Measurements from ENCODE around the gene ERVH48-1.

The ERVH48-1 gene

DNA sequence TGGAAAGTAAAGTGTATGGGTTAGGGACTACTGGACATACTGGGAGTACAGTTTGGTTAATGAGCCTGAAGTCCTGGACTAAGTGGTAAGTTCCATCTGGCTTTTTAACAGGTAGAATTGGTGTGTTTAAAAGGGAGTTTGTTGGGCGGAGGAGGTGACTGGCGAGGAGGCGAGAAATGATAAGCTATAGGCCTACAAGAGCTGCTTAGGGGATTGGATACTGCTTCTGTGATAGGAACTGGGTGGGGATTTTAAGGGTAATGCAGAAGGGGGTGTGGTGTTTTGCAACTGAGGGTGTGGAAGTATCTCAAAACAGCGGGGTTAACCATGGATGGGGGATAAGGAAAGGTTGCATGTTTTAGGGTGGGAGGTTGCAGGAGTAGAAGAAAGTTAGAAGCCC is 3.5 kb downstream of the ERVH48-1 start:
- H3K36me3 ChIP-seq (ENCODE audit: control insufficient read depth in 2 of 2, insufficient read depth in 1 of 2, low read length in 2 of 2), result no peaks in the 10 kb centered on the region
- H3K9me3 ChIP-seq (ENCODE audit: control insufficient read depth, insufficient read depth, low read depth, low read length), result no peaks in the 10 kb centered on the region
- ChIA-PET POLR2A (interaction anchor here (0.6 kb wide), 1 partner anchor 769 kb away, joined by 4 read pairs; no protein-coding TSS in a partner anchor), CTCF (interaction anchor here (0.6 to 0.7 kb wide), 3 partner anchors 258 to 796 kb away, joined by 3 read pairs; no protein-coding TSS in a partner anchor)
- no peak overlapping the region for H3K4me3 ChIP-seq (ENCODE audit: low read depth, low read length)
- H3K27ac ChIP-seq (ENCODE audit: extremely low read depth, low read depth, low read length), result no peak overlapping the region
- no peaks in the 10 kb centered on the region; the same call in 1 of the 2 replicates for H3K4me1 ChIP-seq (ENCODE audit: control insufficient read depth, insufficient read depth, low read length)
- TF ChIP-seq RBAK (tag by site-specific recombination; IDR thresholded peaks at IDR 0.05) (no peak), ZNF324 (tag by site-specific recombination; IDR thresholded peaks at IDR 0.05) (no peak)
- TF ChIP-seq, protein P1, sequence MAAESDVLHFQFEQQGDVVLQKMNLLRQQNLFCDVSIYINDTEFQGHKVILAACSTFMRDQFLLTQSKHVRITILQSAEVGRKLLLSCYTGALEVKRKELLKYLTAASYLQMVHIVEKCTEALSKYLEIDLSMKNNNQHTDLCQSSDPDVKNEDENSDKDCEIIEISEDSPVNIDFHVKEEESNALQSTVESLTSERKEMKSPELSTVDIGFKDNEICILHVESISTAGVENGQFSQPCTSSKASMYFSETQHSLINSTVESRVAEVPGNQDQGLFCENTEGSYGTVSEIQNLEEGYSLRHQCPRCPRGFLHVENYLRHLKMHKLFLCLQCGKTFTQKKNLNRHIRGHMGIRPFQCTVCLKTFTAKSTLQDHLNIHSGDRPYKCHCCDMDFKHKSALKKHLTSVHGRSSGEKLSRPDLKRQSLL (tag by site-specific recombination; IDR thresholded peaks at IDR 0.05), result no peak

DNA sequence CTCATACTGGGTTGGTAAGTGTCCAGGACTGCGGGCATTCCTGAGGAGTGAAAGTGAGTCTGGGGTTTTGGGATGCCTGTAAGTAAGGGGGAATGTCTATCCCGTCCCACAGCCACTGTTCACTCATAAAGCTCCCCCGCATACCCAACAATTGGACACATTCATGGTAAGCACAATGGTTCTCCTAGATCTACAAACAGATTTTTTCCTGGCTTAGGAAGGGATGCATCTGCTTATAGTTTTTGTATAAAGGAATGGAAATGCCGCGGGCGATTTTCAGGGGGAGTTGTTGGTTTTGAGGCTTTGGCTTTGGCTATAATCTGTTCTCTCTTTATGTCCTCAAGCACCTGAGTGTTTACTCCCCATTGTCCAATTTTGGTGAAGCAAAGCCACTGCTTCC is 7.1 kb downstream of the ERVH48-1 start:
- Histone ChIP-seq H3K4me3 (ENCODE audit: low read depth, low read length) (no peak overlapping the region), H3K9me3 (ENCODE audit: control insufficient read depth, insufficient read depth, low read depth, low read length) (no peaks in the 10 kb centered on the region), H3K27ac (ENCODE audit: extremely low read depth, low read depth, low read length) (no peak overlapping the region), H3K4me1 (ENCODE audit: control insufficient read depth, insufficient read depth, low read length) (no peaks in the 10 kb centered on the region), H3K36me3 (ENCODE audit: control insufficient read depth in 2 of 2, insufficient read depth in 1 of 2, low read length in 2 of 2) (peaks cover 0 to under 1% of the 10 kb centered on the region in 2 experiments; a peak in 2 of 3 replicates)
- ChIA-PET POLR2A (interaction anchor here (1.3 kb wide), 1 partner anchor 25 kb away, joined by 3 read pairs; the partner anchor contains the start of gene NDUFV3), CTCF (no interaction called here)
- TF ChIP-seq ELK4 (IDR thresholded peaks at IDR 0.05; ENCODE audit: borderline replicate concordance, low read depth, low read length) (no peak), ZNF2 (tag by site-specific recombination; IDR thresholded peaks at IDR 0.05) (no peak), ZNF423 (tag by site-specific recombination; IDR thresholded peaks at IDR 0.05) (no peak), ZNF169 (tag by site-specific recombination; IDR thresholded peaks at IDR 0.05) (no peak), ZNF121 (tag by site-specific recombination; IDR thresholded peaks at IDR 0.05) (no peak), ZNF639 (tag by site-specific recombination; IDR thresholded peaks at IDR 0.05) (no peak), ZNF175 (tag by site-specific recombination; IDR thresholded peaks at IDR 0.05) (no peak), ZNF544 (tag by site-specific recombination; IDR thresholded peaks at IDR 0.05) (no peak), ZNF266 (tag by site-specific recombination; IDR thresholded peaks at IDR 0.05; ENCODE audit: low read depth) (no peak), ZNF624 (tag by site-specific recombination; IDR thresholded peaks at IDR 0.05) (no peak), ZNF658 (tag by site-specific recombination; IDR thresholded peaks at IDR 0.05) (no peak)
- TF ChIP-seq, protein P2, sequence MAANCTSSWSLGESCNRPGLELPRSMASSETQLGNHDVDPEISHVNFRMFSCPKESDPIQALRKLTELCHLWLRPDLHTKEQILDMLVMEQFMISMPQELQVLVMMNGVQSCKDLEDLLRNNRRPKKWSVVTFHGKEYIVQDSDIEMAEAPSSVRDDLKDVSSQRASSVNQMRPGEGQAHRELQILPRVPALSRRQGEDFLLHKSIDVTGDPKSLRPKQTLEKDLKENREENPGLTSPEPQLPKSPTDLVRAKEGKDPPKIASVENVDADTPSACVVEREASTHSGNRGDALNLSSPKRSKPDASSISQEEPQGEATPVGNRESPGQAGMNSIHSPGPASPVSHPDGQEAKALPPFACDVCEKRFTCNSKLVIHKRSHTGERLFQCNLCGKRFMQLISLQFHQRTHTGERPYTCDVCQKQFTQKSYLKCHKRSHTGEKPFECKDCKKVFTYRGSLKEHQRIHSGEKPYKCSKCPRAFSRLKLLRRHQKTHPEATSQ (tag by site-specific recombination; IDR thresholded peaks at IDR 0.05), result no peak
- TF ChIP-seq, protein P3, sequence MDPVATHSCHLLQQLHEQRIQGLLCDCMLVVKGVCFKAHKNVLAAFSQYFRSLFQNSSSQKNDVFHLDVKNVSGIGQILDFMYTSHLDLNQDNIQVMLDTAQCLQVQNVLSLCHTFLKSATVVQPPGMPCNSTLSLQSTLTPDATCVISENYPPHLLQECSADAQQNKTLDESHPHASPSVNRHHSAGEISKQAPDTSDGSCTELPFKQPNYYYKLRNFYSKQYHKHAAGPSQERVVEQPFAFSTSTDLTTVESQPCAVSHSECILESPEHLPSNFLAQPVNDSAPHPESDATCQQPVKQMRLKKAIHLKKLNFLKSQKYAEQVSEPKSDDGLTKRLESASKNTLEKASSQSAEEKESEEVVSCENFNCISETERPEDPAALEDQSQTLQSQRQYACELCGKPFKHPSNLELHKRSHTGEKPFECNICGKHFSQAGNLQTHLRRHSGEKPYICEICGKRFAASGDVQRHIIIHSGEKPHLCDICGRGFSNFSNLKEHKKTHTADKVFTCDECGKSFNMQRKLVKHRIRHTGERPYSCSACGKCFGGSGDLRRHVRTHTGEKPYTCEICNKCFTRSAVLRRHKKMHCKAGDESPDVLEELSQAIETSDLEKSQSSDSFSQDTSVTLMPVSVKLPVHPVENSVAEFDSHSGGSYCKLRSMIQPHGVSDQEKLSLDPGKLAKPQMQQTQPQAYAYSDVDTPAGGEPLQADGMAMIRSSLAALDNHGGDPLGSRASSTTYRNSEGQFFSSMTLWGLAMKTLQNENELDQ (tag by site-specific recombination; IDR thresholded peaks at IDR 0.05; ENCODE audit: low read depth), result no peak
- TF ChIP-seq, protein P4, sequence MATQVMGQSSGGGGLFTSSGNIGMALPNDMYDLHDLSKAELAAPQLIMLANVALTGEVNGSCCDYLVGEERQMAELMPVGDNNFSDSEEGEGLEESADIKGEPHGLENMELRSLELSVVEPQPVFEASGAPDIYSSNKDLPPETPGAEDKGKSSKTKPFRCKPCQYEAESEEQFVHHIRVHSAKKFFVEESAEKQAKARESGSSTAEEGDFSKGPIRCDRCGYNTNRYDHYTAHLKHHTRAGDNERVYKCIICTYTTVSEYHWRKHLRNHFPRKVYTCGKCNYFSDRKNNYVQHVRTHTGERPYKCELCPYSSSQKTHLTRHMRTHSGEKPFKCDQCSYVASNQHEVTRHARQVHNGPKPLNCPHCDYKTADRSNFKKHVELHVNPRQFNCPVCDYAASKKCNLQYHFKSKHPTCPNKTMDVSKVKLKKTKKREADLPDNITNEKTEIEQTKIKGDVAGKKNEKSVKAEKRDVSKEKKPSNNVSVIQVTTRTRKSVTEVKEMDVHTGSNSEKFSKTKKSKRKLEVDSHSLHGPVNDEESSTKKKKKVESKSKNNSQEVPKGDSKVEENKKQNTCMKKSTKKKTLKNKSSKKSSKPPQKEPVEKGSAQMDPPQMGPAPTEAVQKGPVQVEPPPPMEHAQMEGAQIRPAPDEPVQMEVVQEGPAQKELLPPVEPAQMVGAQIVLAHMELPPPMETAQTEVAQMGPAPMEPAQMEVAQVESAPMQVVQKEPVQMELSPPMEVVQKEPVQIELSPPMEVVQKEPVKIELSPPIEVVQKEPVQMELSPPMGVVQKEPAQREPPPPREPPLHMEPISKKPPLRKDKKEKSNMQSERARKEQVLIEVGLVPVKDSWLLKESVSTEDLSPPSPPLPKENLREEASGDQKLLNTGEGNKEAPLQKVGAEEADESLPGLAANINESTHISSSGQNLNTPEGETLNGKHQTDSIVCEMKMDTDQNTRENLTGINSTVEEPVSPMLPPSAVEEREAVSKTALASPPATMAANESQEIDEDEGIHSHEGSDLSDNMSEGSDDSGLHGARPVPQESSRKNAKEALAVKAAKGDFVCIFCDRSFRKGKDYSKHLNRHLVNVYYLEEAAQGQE (tag by site-specific recombination; IDR thresholded peaks at IDR 0.05), result no peak

Measured in HEK293 (cell line).